ENCODE measurements around the gene ERC2.

Gene ERC2

GRCh38 chr3:55559500-55560423 lies 908.5 kb downstream of the ERC2 start:
- no peak for DNase-seq

- no peak for DNase-seq
Measured at GRCh38 chr3:55558316-55558715, 910.0 kb downstream of the ERC2 start.

- no peak for DNase-seq
Measured at GRCh38 chr3:55557549-55557948, 910.7 kb downstream of the ERC2 start.

GRCh38 chr3:55556619-55557537 lies 911.4 kb downstream of the ERC2 start:
- no peak for DNase-seq

- no peak for DNase-seq
Measured at GRCh38 chr3:55555873-55556618, 912.2 kb downstream of the ERC2 start.

GRCh38 chr3:55554634-55555425 lies 913.4 kb downstream of the ERC2 start:
- DNase-seq, result no peak

- DNase-seq, result no peak
Measured at GRCh38 chr3:55551644-55552043, 916.6 kb downstream of the ERC2 start.

GRCh38 chr3:55549177-55549576 lies 919.1 kb downstream of the ERC2 start:
- no peak for DNase-seq

GRCh38 chr3:55546866-55547669 lies 921.2 kb downstream of the ERC2 start:
- no peak for DNase-seq

- DNase-seq, result no peak
Measured at GRCh38 chr3:55545995-55546394, 922.3 kb downstream of the ERC2 start.

- no peak for DNase-seq
Measured at GRCh38 chr3:55544219-55544618, 924.0 kb downstream of the ERC2 start.

GRCh38 chr3:55543181-55543614 lies 925.1 kb downstream of the ERC2 start:
- DNase-seq, result no peak

- no peak for DNase-seq
Measured at GRCh38 chr3:55541456-55541855, 926.8 kb downstream of the ERC2 start.

- no peak for DNase-seq
Measured at GRCh38 chr3:55541016-55541415, 927.3 kb downstream of the ERC2 start.

GRCh38 chr3:55540579-55540978 lies 927.7 kb downstream of the ERC2 start:
- DNase-seq, result no peak

- DNase-seq, result no peak
Measured at GRCh38 chr3:55538158-55538557, 930.1 kb downstream of the ERC2 start.

- DNase-seq, result no peak
Measured at GRCh38 chr3:55537563-55537962, 930.7 kb downstream of the ERC2 start.

- no peak for DNase-seq
Measured at GRCh38 chr3:55537129-55537528, 931.1 kb downstream of the ERC2 start.

- DNase-seq, result no peak
Measured at GRCh38 chr3:55534876-55535275, 933.4 kb downstream of the ERC2 start.

GRCh38 chr3:55532806-55533205 lies 935.5 kb downstream of the ERC2 start:
- no peak for DNase-seq

- DNase-seq, result no peak
Measured at GRCh38 chr3:55531321-55531720, 936.9 kb downstream of the ERC2 start.
